HEK293 (cell line): ENCODE measurements around the gene IQCF6.

Experiments
- CTCF ChIA-PET: fragments of 350-600 bp; formaldehyde crosslinking; extraction: SDS; loops from one replicate; lab custom pipeline; 2021; ENCODE audit warnings: antibody characterized with exemption; lab: Yijun Ruan, JAX
- POLR2A ChIA-PET: fragments of 300-600 bp; formaldehyde crosslinking; extraction: SDS; loops from one replicate; lab custom pipeline; 2020; ENCODE audit warnings: antibody characterized with exemption, inconsistent platforms; lab: Yijun Ruan, JAX
- H3K27ac ChIP-seq: fragments of 200-500 bp; sonication (Bioruptor generic); 2 replicates; pipeline ENCODE4 v1.5.1; 2014; ENCODE audit warnings: low read depth, low read length, control low read depth, inconsistent platforms; ENCODE audit errors: extremely low read depth
- H3K36me3 ChIP-seq, 2 experiments: fragments of 200-500 bp in 1 of 2; sonication (Bioruptor generic) in 1 of 2; 1 replicate in 1 of 2; 2 replicates in 1 of 2; pipeline ENCODE4 v1.5.1; 2014 to 2017; ENCODE audit warnings: inconsistent platforms in 2 of 2, low read length in 2 of 2; ENCODE audit not compliant: control insufficient read depth in 2 of 2, insufficient read depth in 1 of 2
- H3K4me1 ChIP-seq: fragments of 200-500 bp; sonication (Bioruptor generic); 2 replicates; pipeline ENCODE4 v1.5.1; 2014; ENCODE audit warnings: mild to moderate bottlenecking, low read length, inconsistent platforms; ENCODE audit not compliant: control insufficient read depth, insufficient read depth
- H3K4me3 ChIP-seq: 2 replicates; pipeline ENCODE4 v1.5.1; 2011; ENCODE audit warnings: low read depth, mild to moderate bottlenecking, control low read depth, low read length, moderate library complexity
- H3K9me3 ChIP-seq: fragments of 200-500 bp; sonication (Bioruptor generic); 2 replicates; pipeline ENCODE4 v1.5.1; 2014; ENCODE audit warnings: low read depth, low read length, inconsistent platforms; ENCODE audit not compliant: control insufficient read depth, insufficient read depth
- PRDM1 ChIP-seq: fragments of 450-650 bp; formaldehyde crosslinking; IDR thresholded peaks from 2 replicates; pipeline ENCODE4; 2016; ENCODE audit warnings: missing biosample characterization, missing genetic modification characterization
- REPIN1 ChIP-seq: fragments of 450-650 bp; formaldehyde crosslinking; IDR thresholded peaks from 2 replicates; pipeline ENCODE4 v1.5.1; 2017; ENCODE audit warnings: missing biosample characterization, missing genetic modification characterization, low read depth
- SETDB1 ChIP-seq: IDR thresholded peaks from one replicate; pipeline ENCODE4 v1.6.1; 2017; ENCODE audit warnings: mild to moderate bottlenecking, low read length, moderate library complexity, mixed read lengths; ENCODE audit not compliant: insufficient read length
- ZBTB1 ChIP-seq: fragments of 450-650 bp; formaldehyde crosslinking; IDR thresholded peaks from 2 replicates; pipeline ENCODE4 v1.5.1; 2016; ENCODE audit warnings: missing biosample characterization, missing genetic modification characterization
- ZBTB17 ChIP-seq: fragments of 450-650 bp; formaldehyde crosslinking; IDR thresholded peaks from 2 replicates; pipeline ENCODE4 v1.5.1; 2016; ENCODE audit warnings: missing biosample characterization, missing genetic modification characterization
- ZNF174 ChIP-seq: fragments of 450-650 bp; formaldehyde crosslinking; IDR thresholded peaks from 2 replicates; pipeline ENCODE4 v1.5.0; 2017; ENCODE audit warnings: missing biosample characterization, mild to moderate bottlenecking, missing genetic modification characterization
- ZNF214 ChIP-seq: fragments of 450-650 bp; formaldehyde crosslinking; IDR thresholded peaks from 2 replicates; pipeline ENCODE4 v1.5.1; 2017; ENCODE audit warnings: missing biosample characterization, mild to moderate bottlenecking, missing genetic modification characterization, borderline replicate concordance
- ZNF274 ChIP-seq, 2 experiments: fragments of 200-500 bp in 1 of 2; fragments of 450-650 bp in 1 of 2; sonication (Bioruptor generic) in 1 of 2; formaldehyde crosslinking in 1 of 2; IDR thresholded peaks; 2 replicates each; pipeline versions ENCODE4 v1.5.1 to v1.6.1; 2014 to 2016; ENCODE audit warnings: borderline replicate concordance in 1 of 2, inconsistent platforms in 1 of 2, low read length in 1 of 2, missing biosample characterization in 1 of 2, missing genetic modification characterization in 1 of 2
- ZNF521 ChIP-seq: fragments of 450-650 bp; formaldehyde crosslinking; IDR thresholded peaks from 2 replicates; pipeline ENCODE4 v1.5.1; 2017; ENCODE audit warnings: missing biosample characterization, mild to moderate bottlenecking, missing genetic modification characterization
- ZNF585B ChIP-seq: fragments of 450-650 bp; formaldehyde crosslinking; IDR thresholded peaks from 2 replicates; pipeline ENCODE4 v1.5.1; 2016; ENCODE audit warnings: missing biosample characterization, missing genetic modification characterization
- ZNF837 ChIP-seq: fragments of 450-650 bp; formaldehyde crosslinking; IDR thresholded peaks from 2 replicates; pipeline ENCODE4 v1.5.1; 2016; ENCODE audit warnings: missing biosample characterization, missing genetic modification characterization
- TF ChIP-seq, protein P1 (sequence below): sonication (generic); formaldehyde crosslinking; IDR thresholded peaks from 2 replicates; pipeline ENCODE4 v1.8.1; 2022; ENCODE audit warnings: mild to moderate bottlenecking, moderate library complexity, missing genetic modification reagents
- TF ChIP-seq, protein P2 (sequence below): fragments of 450-650 bp; formaldehyde crosslinking; IDR thresholded peaks from 2 replicates; pipeline ENCODE4 v1.5.1; 2016; ENCODE audit warnings: missing biosample characterization, missing genetic modification characterization
- TF ChIP-seq, protein P3 (sequence below): fragments of 450-650 bp; formaldehyde crosslinking; IDR thresholded peaks from 2 replicates; pipeline ENCODE4 v1.5.1; 2016; ENCODE audit warnings: missing biosample characterization, missing genetic modification characterization
- TF ChIP-seq, protein P4 (sequence below): fragments of 450-650 bp; formaldehyde crosslinking; IDR thresholded peaks from 2 replicates; pipeline ENCODE4 v1.5.1; 2017; ENCODE audit warnings: missing biosample characterization, missing genetic modification characterization
- TF ChIP-seq, protein P5 (sequence below): fragments of 450-650 bp; formaldehyde crosslinking; IDR thresholded peaks from 2 replicates; pipeline ENCODE4 v1.5.1; 2016; ENCODE audit warnings: missing biosample characterization, missing genetic modification characterization
- TF ChIP-seq, protein P6 (sequence below): fragments of 450-650 bp; formaldehyde crosslinking; conservative IDR thresholded peaks from 2 replicates; pipeline ENCODE4 v1.5.1; 2016; ENCODE audit warnings: low read depth, missing biosample characterization, missing genetic modification characterization

IQCF6 gene

DNA sequence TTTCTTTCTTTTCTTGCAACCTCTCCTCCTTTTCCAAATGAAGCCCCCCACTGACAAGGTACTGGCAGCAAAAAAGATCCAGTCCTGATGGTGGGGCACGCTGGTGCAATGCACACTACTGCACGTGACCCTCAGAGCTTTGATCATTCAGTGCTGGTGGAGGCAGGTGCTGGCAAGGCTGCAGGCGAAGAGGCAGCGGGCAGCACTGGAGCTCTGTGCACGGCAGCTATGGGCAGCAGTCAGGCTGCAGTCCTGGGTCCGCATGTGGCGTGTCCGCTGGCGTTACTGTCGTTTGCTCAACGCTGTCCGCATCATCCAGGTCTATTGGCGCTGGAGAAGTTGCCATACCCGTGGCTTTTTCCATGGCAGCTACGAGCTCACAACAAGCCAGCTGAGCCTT is 40.1 kb upstream of the IQCF6 start:
- POLR2A ChIA-PET, result no interaction called here
- no peaks in the 10 kb centered on the region for H3K4me1 ChIP-seq
- no peaks in the 10 kb centered on the region for H3K9me3 ChIP-seq
- H3K4me3 ChIP-seq, result no peak overlapping the region
- no peak overlapping the region for H3K27ac ChIP-seq
- no peaks in the 10 kb centered on the region for H3K36me3 ChIP-seq
- TF ChIP-seq, protein P1, sequence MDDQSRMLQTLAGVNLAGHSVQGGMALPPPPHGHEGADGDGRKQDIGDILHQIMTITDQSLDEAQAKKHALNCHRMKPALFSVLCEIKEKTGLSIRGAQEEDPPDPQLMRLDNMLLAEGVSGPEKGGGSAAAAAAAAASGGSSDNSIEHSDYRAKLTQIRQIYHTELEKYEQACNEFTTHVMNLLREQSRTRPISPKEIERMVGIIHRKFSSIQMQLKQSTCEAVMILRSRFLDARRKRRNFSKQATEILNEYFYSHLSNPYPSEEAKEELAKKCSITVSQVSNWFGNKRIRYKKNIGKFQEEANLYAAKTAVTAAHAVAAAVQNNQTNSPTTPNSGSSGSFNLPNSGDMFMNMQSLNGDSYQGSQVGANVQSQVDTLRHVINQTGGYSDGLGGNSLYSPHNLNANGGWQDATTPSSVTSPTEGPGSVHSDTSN (CRISPR knock-in tag), result no peak
- no peak for TF ChIP-seq ZBTB17 (tag by site-specific recombination)
- no peak for TF ChIP-seq ZNF521 (tag by site-specific recombination)
- no peak for TF ChIP-seq ZBTB1 (tag by site-specific recombination)
- TF ChIP-seq PRDM1, result no peak
- no peak for TF ChIP-seq REPIN1 (tag by site-specific recombination)
- TF ChIP-seq, protein P2, sequence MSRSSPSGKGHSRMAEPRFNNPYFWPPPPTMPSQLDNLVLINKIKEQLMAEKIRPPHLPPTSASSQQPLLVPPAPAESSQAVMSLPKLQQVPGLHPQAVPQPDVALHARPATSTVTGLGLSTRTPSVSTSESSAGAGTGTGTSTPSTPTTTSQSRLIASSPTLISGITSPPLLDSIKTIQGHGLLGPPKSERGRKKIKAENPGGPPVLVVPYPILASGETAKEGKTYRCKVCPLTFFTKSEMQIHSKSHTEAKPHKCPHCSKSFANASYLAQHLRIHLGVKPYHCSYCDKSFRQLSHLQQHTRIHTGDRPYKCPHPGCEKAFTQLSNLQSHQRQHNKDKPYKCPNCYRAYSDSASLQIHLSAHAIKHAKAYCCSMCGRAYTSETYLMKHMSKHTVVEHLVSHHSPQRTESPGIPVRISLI, result no peak
- TF ChIP-seq, protein P3, sequence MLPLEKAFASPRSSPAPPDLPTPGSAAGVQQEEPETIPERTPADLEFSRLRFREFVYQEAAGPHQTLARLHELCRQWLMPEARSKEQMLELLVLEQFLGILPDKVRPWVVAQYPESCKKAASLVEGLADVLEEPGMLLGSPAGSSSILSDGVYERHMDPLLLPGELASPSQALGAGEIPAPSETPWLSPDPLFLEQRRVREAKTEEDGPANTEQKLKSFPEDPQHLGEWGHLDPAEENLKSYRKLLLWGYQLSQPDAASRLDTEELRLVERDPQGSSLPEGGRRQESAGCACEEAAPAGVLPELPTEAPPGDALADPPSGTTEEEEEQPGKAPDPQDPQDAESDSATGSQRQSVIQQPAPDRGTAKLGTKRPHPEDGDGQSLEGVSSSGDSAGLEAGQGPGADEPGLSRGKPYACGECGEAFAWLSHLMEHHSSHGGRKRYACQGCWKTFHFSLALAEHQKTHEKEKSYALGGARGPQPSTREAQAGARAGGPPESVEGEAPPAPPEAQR (tag by site-specific recombination), result no peak
- no peak for TF ChIP-seq ZNF274 (IDR thresholded peaks at IDR 0.05; ENCODE audit: low read length)
- no peak for TF ChIP-seq ZNF274 (tag by site-specific recombination; IDR thresholded peaks at IDR 0.05; ENCODE audit: borderline replicate concordance)
- TF ChIP-seq ZNF585B, result no peak
- TF ChIP-seq ZNF174 (tag by site-specific recombination), result no peak
- TF ChIP-seq, protein P4, sequence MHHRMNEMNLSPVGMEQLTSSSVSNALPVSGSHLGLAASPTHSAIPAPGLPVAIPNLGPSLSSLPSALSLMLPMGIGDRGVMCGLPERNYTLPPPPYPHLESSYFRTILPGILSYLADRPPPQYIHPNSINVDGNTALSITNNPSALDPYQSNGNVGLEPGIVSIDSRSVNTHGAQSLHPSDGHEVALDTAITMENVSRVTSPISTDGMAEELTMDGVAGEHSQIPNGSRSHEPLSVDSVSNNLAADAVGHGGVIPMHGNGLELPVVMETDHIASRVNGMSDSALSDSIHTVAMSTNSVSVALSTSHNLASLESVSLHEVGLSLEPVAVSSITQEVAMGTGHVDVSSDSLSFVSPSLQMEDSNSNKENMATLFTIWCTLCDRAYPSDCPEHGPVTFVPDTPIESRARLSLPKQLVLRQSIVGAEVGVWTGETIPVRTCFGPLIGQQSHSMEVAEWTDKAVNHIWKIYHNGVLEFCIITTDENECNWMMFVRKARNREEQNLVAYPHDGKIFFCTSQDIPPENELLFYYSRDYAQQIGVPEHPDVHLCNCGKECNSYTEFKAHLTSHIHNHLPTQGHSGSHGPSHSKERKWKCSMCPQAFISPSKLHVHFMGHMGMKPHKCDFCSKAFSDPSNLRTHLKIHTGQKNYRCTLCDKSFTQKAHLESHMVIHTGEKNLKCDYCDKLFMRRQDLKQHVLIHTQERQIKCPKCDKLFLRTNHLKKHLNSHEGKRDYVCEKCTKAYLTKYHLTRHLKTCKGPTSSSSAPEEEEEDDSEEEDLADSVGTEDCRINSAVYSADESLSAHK, result no peak
- TF ChIP-seq, protein P5, sequence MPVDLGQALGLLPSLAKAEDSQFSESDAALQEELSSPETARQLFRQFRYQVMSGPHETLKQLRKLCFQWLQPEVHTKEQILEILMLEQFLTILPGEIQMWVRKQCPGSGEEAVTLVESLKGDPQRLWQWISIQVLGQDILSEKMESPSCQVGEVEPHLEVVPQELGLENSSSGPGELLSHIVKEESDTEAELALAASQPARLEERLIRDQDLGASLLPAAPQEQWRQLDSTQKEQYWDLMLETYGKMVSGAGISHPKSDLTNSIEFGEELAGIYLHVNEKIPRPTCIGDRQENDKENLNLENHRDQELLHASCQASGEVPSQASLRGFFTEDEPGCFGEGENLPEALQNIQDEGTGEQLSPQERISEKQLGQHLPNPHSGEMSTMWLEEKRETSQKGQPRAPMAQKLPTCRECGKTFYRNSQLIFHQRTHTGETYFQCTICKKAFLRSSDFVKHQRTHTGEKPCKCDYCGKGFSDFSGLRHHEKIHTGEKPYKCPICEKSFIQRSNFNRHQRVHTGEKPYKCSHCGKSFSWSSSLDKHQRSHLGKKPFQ, result no peak
- TF ChIP-seq ZNF837, result no peak
- CTCF ChIA-PET, result interaction anchor here (0.6 to 1.7 kb wide), 11 partner anchors 9 to 114 kb away, joined by 3 to 9 read pairs (median 5); no protein-coding TSS in a partner anchor

DNA sequence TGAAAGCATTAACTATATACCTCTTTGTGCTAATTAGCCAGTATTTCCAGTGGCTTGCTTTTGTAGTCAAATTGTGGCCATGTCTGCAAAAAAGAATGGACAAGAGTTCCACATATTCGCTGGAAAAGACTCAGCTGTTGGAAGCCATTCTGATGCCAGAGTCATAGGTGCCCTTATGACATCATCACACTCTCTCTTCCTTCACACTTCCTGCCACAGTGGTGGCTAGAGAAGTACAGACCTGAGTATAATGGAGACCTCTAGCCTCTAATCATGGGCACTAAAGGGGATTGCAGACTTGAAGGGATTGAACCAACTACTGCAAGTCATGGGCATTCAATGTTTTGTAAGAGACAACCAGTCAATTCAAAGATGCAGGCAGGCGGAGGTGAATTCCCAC is 38.3 kb upstream of the IQCF6 start:
- ChIA-PET CTCF (no interaction called here), POLR2A (no interaction called here)
- no peaks in the 10 kb centered on the region for H3K9me3 ChIP-seq
- no peaks in the 10 kb centered on the region for H3K36me3 ChIP-seq
- H3K4me3 ChIP-seq, result no peak overlapping the region
- H3K4me1 ChIP-seq, result no peaks in the 10 kb centered on the region
- no peak overlapping the region for H3K27ac ChIP-seq
- TF ChIP-seq, protein P6, sequence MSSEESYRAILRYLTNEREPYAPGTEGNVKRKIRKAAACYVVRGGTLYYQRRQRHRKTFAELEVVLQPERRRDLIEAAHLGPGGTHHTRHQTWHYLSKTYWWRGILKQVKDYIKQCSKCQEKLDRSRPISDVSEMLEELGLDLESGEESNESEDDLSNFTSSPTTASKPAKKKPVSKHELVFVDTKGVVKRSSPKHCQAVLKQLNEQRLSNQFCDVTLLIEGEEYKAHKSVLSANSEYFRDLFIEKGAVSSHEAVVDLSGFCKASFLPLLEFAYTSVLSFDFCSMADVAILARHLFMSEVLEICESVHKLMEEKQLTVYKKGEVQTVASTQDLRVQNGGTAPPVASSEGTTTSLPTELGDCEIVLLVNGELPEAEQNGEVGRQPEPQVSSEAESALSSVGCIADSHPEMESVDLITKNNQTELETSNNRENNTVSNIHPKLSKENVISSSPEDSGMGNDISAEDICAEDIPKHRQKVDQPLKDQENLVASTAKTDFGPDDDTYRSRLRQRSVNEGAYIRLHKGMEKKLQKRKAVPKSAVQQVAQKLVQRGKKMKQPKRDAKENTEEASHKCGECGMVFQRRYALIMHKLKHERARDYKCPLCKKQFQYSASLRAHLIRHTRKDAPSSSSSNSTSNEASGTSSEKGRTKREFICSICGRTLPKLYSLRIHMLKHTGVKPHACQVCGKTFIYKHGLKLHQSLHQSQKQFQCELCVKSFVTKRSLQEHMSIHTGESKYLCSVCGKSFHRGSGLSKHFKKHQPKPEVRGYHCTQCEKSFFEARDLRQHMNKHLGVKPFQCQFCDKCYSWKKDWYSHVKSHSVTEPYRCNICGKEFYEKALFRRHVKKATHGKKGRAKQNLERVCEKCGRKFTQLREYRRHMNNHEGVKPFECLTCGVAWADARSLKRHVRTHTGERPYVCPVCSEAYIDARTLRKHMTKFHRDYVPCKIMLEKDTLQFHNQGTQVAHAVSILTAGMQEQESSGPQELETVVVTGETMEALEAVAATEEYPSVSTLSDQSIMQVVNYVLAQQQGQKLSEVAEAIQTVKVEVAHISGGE (tag by site-specific recombination), result no peak
- TF ChIP-seq ZNF214 (tag by site-specific recombination), result no peak
- TF ChIP-seq SETDB1, result no peak
